Type B pancreatic cell (in vitro differentiated cells): ENCODE measurements around the gene TSSK3. TPM values are rescaled to one million over a fixed set of nuclear protein-coding genes. Genes with fewer than 3 reads are reported as not detected.

Experiments used
- DNase-seq: peaks from one replicate; pipeline ENCODE4 v3.0.0; 2021; ENCODE audit warnings: mixed read lengths; ENCODE audit not compliant: unreplicated experiment; ENCODE audit errors: extremely low spot score
- H3K27ac Mint-ChIP-seq: 2 replicates; pipeline ENCODE4 v1.8.0; 2021; ENCODE audit warnings: mild to moderate bottlenecking, mixed read lengths
- H3K27me3 Mint-ChIP-seq: 2 replicates; pipeline ENCODE4 v1.8.0; 2021; ENCODE audit warnings: mixed read lengths
- H3K36me3 Mint-ChIP-seq: 2 replicates; pipeline ENCODE4 v1.8.0; 2021; ENCODE audit warnings: mixed read lengths
- H3K4me1 Mint-ChIP-seq: one replicate; pipeline ENCODE4 v1.8.0; 2021; ENCODE audit warnings: mixed read lengths; ENCODE audit not compliant: unreplicated experiment
- H3K4me3 Mint-ChIP-seq: 2 replicates; pipeline ENCODE4 v1.8.0; 2021; ENCODE audit warnings: mild to moderate bottlenecking, mixed read lengths
- H3K9me3 Mint-ChIP-seq: 2 replicates; pipeline ENCODE4 v1.8.0; 2021; ENCODE audit warnings: mixed read lengths
- CTCF ChIP-seq: fragments of 200-600 bp; sonication (generic); conservative IDR thresholded peaks from 2 replicates; pipeline ENCODE4 v1.5.0; 2021; ENCODE audit warnings: antibody characterized with exemption, mild to moderate bottlenecking
- total RNA-seq: library from RNA; stranded (reverse); gene quantifications from 2 replicates; pipeline ENCODE4 v1.2.1, GENCODE V29; 2021; ENCODE audit warnings: low replicate concordance

Gene TSSK3
- total RNA-seq, 1 donor from 2014 or later: 3.8 TPM

- Mint-ChIP-seq H3K27ac (peak overlapping the region; percentile 70), H3K4me3 (peak overlapping the region; percentile 90), H3K9me3 (no peaks in the 10 kb centered on the region), H3K36me3 (peaks cover 4% of the 10 kb centered on the region), H3K27me3 (no peaks in the 10 kb centered on the region), H3K4me1 (peaks cover 14% of the 10 kb centered on the region)
- peak; percentile 73 for TF ChIP-seq CTCF
- peak; percentile 87 for DNase-seq
Measured at GRCh38 chr1:32350785-32351398, 11.4 kb upstream of the TSSK3 start.

- TF ChIP-seq CTCF: no peak
- H3K4me3 Mint-ChIP-seq: peak overlapping the region; percentile 90
- H3K36me3 Mint-ChIP-seq: peaks cover 4% of the 10 kb centered on the region
- H3K27ac Mint-ChIP-seq: peak overlapping the region; percentile 70
- peak; percentile 96 for DNase-seq
- H3K4me1 Mint-ChIP-seq: peaks cover 11% of the 10 kb centered on the region
- no peaks in the 10 kb centered on the region for H3K27me3 Mint-ChIP-seq
- H3K9me3 Mint-ChIP-seq: no peaks in the 10 kb centered on the region
Measured at GRCh38 chr1:32351399-32352238, 10.7 kb upstream of the TSSK3 start.

GRCh38 chr1:32352239-32352745 is 10.0 kb upstream of the TSSK3 start:
- Mint-ChIP-seq H3K4me1 (peaks cover 9% of the 10 kb centered on the region), H3K27me3 (no peaks in the 10 kb centered on the region), H3K9me3 (no peaks in the 10 kb centered on the region), H3K36me3 (peaks cover 4% of the 10 kb centered on the region), H3K4me3 (peak overlapping the region; percentile 81), H3K27ac (peak overlapping the region; percentile 51)
- no peak for TF ChIP-seq CTCF
- no peak for DNase-seq

- H3K4me1 Mint-ChIP-seq: peaks cover 14% of the 10 kb centered on the region
- H3K9me3 Mint-ChIP-seq: no peaks in the 10 kb centered on the region
- peak overlapping the region; percentile 81 for H3K4me3 Mint-ChIP-seq
- no peak for DNase-seq
- H3K27me3 Mint-ChIP-seq: no peaks in the 10 kb centered on the region
- TF ChIP-seq CTCF: no peak
- H3K27ac Mint-ChIP-seq: peak overlapping the region; percentile 63
- H3K36me3 Mint-ChIP-seq: peaks cover 4% of the 10 kb centered on the region
Measured at GRCh38 chr1:32352831-32353383, 9.4 kb upstream of the TSSK3 start.

DNA sequence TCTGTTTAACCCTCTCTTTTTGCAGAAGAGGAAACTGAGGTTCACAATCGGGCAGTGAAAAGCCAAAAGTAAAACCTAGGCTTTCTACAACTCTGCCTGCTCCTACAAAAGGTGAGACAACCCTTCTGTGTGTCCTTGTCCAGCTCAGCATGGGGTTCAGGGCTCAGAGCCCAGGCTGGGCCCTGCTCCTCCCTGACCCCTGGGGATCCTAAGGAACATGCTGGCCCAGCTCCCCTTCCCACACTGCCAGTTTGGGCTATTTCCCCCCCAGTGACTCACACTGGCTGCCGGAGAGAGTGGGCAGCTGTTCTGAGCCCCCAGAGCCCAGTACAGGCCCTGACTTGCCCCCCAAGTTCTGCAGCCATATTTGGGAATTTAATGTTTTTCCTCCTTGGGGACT is 8.9 kb upstream of the TSSK3 start:
- no peaks in the 10 kb centered on the region for H3K27me3 Mint-ChIP-seq
- H3K27ac Mint-ChIP-seq: peak overlapping the region; percentile 63
- H3K9me3 Mint-ChIP-seq: no peaks in the 10 kb centered on the region
- H3K4me3 Mint-ChIP-seq: peak overlapping the region; percentile 81
- peaks cover 14% of the 10 kb centered on the region for H3K4me1 Mint-ChIP-seq
- no peak for DNase-seq
- no peak for TF ChIP-seq CTCF
- peaks cover 4% of the 10 kb centered on the region for H3K36me3 Mint-ChIP-seq
